ENCODE results near the gene FUBP1.

GRCh38 chr1:77958391-77958790 lies 20.5 kb downstream of the FUBP1 start:
- TF ChIP-seq, protein P1, sequence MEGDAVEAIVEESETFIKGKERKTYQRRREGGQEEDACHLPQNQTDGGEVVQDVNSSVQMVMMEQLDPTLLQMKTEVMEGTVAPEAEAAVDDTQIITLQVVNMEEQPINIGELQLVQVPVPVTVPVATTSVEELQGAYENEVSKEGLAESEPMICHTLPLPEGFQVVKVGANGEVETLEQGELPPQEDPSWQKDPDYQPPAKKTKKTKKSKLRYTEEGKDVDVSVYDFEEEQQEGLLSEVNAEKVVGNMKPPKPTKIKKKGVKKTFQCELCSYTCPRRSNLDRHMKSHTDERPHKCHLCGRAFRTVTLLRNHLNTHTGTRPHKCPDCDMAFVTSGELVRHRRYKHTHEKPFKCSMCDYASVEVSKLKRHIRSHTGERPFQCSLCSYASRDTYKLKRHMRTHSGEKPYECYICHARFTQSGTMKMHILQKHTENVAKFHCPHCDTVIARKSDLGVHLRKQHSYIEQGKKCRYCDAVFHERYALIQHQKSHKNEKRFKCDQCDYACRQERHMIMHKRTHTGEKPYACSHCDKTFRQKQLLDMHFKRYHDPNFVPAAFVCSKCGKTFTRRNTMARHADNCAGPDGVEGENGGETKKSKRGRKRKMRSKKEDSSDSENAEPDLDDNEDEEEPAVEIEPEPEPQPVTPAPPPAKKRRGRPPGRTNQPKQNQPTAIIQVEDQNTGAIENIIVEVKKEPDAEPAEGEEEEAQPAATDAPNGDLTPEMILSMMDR (IDR thresholded peaks at IDR 0.05 in 8 of 11, conservative IDR thresholded peaks at IDR 0.05 in 3 of 11), result no peak
- TF ChIP-seq POLR2A (IDR thresholded peaks at IDR 0.05), result no peak

All from spleen (tissue), 7 donors.